ENCODE results near the gene ANXA1. TPM values are rescaled to one million over a fixed set of nuclear protein-coding genes. Genes with fewer than 3 reads are reported as not detected.

Gene ANXA1
- total RNA-seq, 1 donor from 2014 or later = 834 TPM

DNA sequence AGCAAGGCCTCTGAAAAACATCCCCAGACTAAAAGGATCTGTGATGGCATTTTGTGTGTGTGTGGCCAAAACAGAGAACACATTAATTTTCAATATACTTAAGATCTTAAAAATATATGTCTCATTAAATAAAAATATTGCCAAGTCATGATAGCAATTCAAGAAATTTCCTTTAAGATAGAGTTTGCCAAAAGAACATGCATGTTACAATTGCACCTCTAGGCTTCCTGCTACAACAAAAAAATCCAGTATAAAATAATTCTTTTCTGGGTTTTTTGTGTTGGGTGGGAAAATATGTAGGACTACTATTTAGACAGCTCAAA, 5.2 kb downstream of the ANXA1 start:
- Histone ChIP-seq H3K36me3 (peaks cover 0 to 35% of the 10 kb centered on the region in 2 donors), H3K27ac (peak overlapping the region; percentile 2), H3K4me1 (peaks cover 55% of the 10 kb centered on the region), H3K27me3 (no peaks in the 10 kb centered on the region), H3K9me3 (no peaks in the 10 kb centered on the region), H3K4me3 (no peak overlapping the region)
- TF ChIP-seq POLR2A (IDR thresholded peaks at IDR 0.05) = no peak
- TF ChIP-seq, protein P1, sequence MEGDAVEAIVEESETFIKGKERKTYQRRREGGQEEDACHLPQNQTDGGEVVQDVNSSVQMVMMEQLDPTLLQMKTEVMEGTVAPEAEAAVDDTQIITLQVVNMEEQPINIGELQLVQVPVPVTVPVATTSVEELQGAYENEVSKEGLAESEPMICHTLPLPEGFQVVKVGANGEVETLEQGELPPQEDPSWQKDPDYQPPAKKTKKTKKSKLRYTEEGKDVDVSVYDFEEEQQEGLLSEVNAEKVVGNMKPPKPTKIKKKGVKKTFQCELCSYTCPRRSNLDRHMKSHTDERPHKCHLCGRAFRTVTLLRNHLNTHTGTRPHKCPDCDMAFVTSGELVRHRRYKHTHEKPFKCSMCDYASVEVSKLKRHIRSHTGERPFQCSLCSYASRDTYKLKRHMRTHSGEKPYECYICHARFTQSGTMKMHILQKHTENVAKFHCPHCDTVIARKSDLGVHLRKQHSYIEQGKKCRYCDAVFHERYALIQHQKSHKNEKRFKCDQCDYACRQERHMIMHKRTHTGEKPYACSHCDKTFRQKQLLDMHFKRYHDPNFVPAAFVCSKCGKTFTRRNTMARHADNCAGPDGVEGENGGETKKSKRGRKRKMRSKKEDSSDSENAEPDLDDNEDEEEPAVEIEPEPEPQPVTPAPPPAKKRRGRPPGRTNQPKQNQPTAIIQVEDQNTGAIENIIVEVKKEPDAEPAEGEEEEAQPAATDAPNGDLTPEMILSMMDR (IDR thresholded peaks at IDR 0.05) = no peak
- TF ChIP-seq POLR2AphosphoS5 (IDR thresholded peaks at IDR 0.05; ENCODE audit: insufficient read depth in 1 of 2, low read depth in 1 of 2) = no peak
- intact Hi-C loops (cut with DNase I) = no loop called here
- DNase-seq (ENCODE audit: extremely low spot score in 2 of 2) = no peak

DNA sequence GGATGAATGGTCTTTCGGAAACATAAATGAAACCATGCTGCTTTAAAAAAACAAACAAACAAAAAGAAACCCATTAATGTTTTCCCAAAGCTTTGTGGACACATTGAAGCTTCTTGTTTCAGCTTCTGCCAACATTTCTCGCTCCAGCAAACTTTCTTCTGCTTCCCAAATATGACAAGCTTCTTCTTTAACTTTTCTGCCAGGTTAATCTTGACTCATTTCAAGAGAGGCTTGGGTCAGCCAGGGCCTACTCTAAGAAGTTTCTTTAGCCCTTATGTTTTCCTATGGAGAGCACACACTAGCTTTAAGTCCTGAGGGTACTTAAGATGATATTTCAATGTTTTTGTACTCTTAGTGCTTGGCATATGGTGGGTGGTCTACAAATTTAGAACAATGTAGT, 6.1 kb downstream of the ANXA1 start:
- no peak for DNase-seq (ENCODE audit: extremely low spot score in 2 of 2)
- peak overlapping the region; percentile 34 for H3K27ac ChIP-seq
- peaks cover 55% of the 10 kb centered on the region for H3K4me1 ChIP-seq
- no peak overlapping the region for H3K4me3 ChIP-seq
- no peaks in the 10 kb centered on the region for H3K9me3 ChIP-seq
- H3K27me3 ChIP-seq = no peaks in the 10 kb centered on the region
- H3K36me3 ChIP-seq = peaks cover 2 to 44% of the 10 kb centered on the region in 2 donors
- TF ChIP-seq, protein P1 (IDR thresholded peaks at IDR 0.05) = no peak
- intact Hi-C loops (cut with DNase I) = no loop called here

DNA sequence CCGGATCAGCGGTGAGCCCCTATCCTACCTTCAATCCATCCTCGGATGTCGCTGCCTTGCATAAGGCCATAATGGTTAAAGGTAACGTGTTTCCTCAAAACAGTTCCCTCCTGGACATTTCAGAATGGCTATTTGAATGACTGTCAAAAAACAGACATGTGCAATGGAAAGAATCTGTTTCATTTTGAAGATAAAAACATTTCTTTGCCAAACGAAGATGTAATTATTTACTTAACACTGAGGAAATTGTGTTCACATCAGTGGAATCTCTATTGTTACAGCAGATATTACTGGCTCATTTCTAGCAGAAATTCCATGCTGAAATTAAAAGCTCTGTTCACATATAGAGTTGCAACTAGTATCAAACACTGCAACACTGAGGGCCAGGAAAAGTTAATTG, 7.1 kb downstream of the ANXA1 start:
- peaks cover 7 to 53% of the 10 kb centered on the region in 2 donors for H3K36me3 ChIP-seq

DNA sequence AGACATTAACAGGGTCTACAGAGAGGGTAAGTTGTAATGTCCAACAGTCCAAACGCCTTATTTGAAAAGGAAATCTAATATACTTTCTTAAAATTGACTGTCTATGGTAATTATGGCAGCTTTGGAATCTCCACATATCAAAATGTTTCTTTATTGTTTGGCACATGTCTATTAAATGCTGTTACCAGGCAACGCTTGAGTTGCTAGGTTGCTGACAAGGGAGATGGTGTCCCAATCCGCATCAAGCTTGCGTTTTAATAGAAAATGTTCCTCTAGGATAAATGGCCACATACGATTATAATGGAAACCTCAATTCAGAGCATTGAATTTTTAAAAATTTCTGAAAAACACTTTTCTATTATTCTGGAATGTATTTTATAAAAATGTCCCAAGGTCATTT, 9.2 kb downstream of the ANXA1 start:
- no peak for TF ChIP-seq POLR2A (IDR thresholded peaks at IDR 0.05)
- TF ChIP-seq, protein P1 (IDR thresholded peaks at IDR 0.05) = no peak
- TF ChIP-seq POLR2AphosphoS5 (IDR thresholded peaks at IDR 0.05; ENCODE audit: insufficient read depth in 1 of 2, low read depth in 1 of 2) = no peak
- no peak overlapping the region for H3K4me3 ChIP-seq
- no peaks in the 10 kb centered on the region for H3K9me3 ChIP-seq
- intact Hi-C loops (cut with DNase I) = no loop called here
- peaks cover 7 to 74% of the 10 kb centered on the region in 2 donors for H3K36me3 ChIP-seq
- H3K4me1 ChIP-seq = peaks cover 26% of the 10 kb centered on the region
- H3K27ac ChIP-seq = no peak overlapping the region
- H3K27me3 ChIP-seq = no peaks in the 10 kb centered on the region
- DNase-seq (ENCODE audit: extremely low spot score in 2 of 2) = no peak

More for the DNA sequence above, 7.1 kb downstream of the ANXA1 start:
- no peak overlapping the region for H3K27ac ChIP-seq
- intact Hi-C loops (cut with DNase I) = no loop called here
- no peaks in the 10 kb centered on the region for H3K27me3 ChIP-seq
- H3K4me3 ChIP-seq = no peak overlapping the region
- no peak for DNase-seq (ENCODE audit: extremely low spot score in 2 of 2)
- no peak for TF ChIP-seq POLR2A (IDR thresholded peaks at IDR 0.05)
- TF ChIP-seq, protein P1 (IDR thresholded peaks at IDR 0.05) = no peak
- TF ChIP-seq POLR2AphosphoS5 (IDR thresholded peaks at IDR 0.05; ENCODE audit: insufficient read depth in 1 of 2, low read depth in 1 of 2) = no peak
- no peaks in the 10 kb centered on the region for H3K9me3 ChIP-seq
- H3K4me1 ChIP-seq = peaks cover 47% of the 10 kb centered on the region

DNA sequence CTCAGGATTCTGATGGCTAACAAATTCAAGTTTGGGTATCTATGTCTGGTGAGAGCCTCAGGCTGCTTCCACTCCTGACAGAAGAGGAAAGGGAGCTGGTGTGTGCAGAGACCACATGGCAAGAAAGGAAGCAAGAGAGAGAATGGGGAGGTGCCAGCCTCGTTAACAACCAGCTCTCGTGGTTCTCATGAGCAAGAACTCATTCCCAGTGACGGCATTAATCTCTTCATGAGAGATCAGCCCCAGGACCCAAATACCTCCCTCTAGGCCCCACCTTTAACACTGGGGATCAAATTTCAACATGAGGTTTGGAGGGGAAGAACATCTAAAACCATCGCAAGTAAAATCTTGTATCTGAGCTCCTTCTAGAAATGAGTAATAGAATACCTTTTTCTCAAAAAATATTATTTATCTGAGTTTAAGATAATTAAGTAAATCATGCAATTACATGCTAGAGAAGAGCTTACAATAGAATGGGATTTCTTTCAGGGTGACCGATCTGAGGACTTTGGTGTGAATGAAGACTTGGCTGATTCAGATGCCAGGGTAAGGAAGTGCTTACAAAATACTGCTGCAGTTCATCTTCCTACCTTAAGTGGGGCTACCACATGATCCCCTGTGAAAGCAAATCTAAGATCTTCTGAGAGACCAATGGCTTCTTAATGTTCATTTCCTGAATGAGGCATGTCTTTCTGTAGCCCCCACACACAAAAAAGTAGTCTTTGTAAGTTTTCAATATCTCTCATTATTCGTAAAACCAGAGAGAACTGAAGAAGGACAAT, 11.5 kb downstream of the ANXA1 start:
- Histone ChIP-seq H3K36me3 (peaks cover 7 to 97% of the 10 kb centered on the region in 2 donors), H3K9me3 (no peaks in the 10 kb centered on the region), H3K27ac (peak overlapping the region; percentile 1), H3K4me3 (no peak overlapping the region), H3K4me1 (peaks cover 3% of the 10 kb centered on the region), H3K27me3 (no peaks in the 10 kb centered on the region)
- intact Hi-C loops (cut with DNase I) = no loop called here
- DNase-seq (ENCODE audit: extremely low spot score in 2 of 2) = no peak
- TF ChIP-seq, protein P1 (IDR thresholded peaks at IDR 0.05) = no peak
- TF ChIP-seq POLR2A (IDR thresholded peaks at IDR 0.05) (no peak), POLR2AphosphoS5 (IDR thresholded peaks at IDR 0.05; ENCODE audit: insufficient read depth in 1 of 2, low read depth in 1 of 2) (no peak)
